Ovary (tissue), 9 donors: ENCODE measurements around the gene ANKMY1. TPM values are rescaled to one million over a fixed set of nuclear protein-coding genes. Genes with fewer than 3 reads are reported as not detected.
"Not testable (repeated sequence)": the region's sequence is repeated elsewhere in the genome, so short reads cannot be mapped to it uniquely, and the experiment has no call there.

Source experiments
- DNase-seq, 5 donors: peaks; one replicate each; pipeline ENCODE4 v3.0.0-alpha.2; 2019 to 2020
- H3K27ac ChIP-seq, 2 donors: fragments of 200-600 bp; one replicate each; pipeline versions ENCODE4 v1.5.1 to v1.8.0; 2019 to 2022
- H3K27me3 ChIP-seq: fragments of 200-600 bp; one replicate; pipeline ENCODE4 v1.8.0; 2022
- H3K36me3 ChIP-seq: fragments of 200-600 bp; sonication (generic); one replicate; pipeline ENCODE4 v1.5.1; 2019
- H3K4me1 ChIP-seq: one replicate; pipeline ENCODE4 v1.8.1; 2013; ENCODE audit warnings: mild to moderate bottlenecking, moderate library complexity; ENCODE audit not compliant: insufficient read depth
- H3K4me3 ChIP-seq: fragments of 200-600 bp; sonication (generic); one replicate; pipeline ENCODE4 v1.5.1; 2017
- H3K9me3 ChIP-seq, 2 donors: fragments of 200-600 bp in 1 of 2; sonication (generic) in 1 of 2; one replicate each; pipeline versions ENCODE4 v1.5.1 to v1.8.1; 2013 to 2019; ENCODE audit warnings: mild to moderate bottlenecking in 1 of 2, moderate library complexity in 1 of 2
- CTCF ChIP-seq, 3 donors: fragments of 450-650 bp in 2 of 3; fragments of 200-600 bp in 1 of 3; IDR thresholded peaks; one replicate each; pipeline versions ENCODE4 v1.5.1 to v1.8.0; 2016 to 2022; ENCODE audit warnings: antibody characterized with exemption in 3 of 3, mild to moderate bottlenecking in 1 of 3
- EP300 ChIP-seq: sonication (generic); formaldehyde crosslinking; IDR thresholded peaks from one replicate; pipeline ENCODE4 v1.6.1; 2017; ENCODE audit warnings: antibody characterized with exemption
- POLR2A ChIP-seq: fragments of 450-650 bp; IDR thresholded peaks from one replicate; pipeline ENCODE4 v1.6.1; 2017; ENCODE audit warnings: antibody characterized with exemption, mild to moderate bottlenecking, moderate library complexity
- WGBS, 3 donors: extraction: QIAGEN DNeasy Blood & Tissue Kit in 1 of 3; methylation state at CpG; one replicate each; pipeline versions ENCODE4 v1.1.5 to v1.1.7; 2013 to 2017; 5-methylcytosine and 5-hydroxymethylcytosine counted together
- intact Hi-C, 4 donors: fragments of 100-400 bp; cut with DNase I; formaldehyde crosslinking; loops; one replicate each; pipeline versions ENCODE4 v1.11.0 to v1.15.1; 2022 to 2023
- polyA plus RNA-seq, 2 donors: library from polyadenylated mRNA; stranded (reverse); fragments of 200-250 nt in 1 of 2; fragments of 350-450 nt in 1 of 2; fragmentation: Illumina TruSeq in 1 of 2; extraction: RNeasy Lipid Tissue Mini Kit (QIAGEN cat#74804) in 1 of 2; gene quantifications; one replicate each; pipeline ENCODE4 v1.2.3, GENCODE V29; 2013 to 2014
- total RNA-seq, 7 donors: library from RNA; depleted of rRNA in 2 of 7; stranded (reverse); fragments of >200 nt in 2 of 7; fragmentation: NEBNext Ultra II Directional in 3 of 7; extraction: Animal tissue kit (Norgen Biotek cat#: 25700) in 3 of 7; gene quantifications; one replicate each; pipeline versions ENCODE4 v1.1.0 to v1.2.4, GENCODE V29; 2016 to 2023
- donor health status: DM: no; HTN: no; CAD: no; lungs with moderate emphysema.
- donor health status: DM: no; HTN: no; CAD: no.
- donor health status: Bipolar disorder and iron deficiency.
- donor health status: DM: yes; HTN: yes; CAD: no.
- donor health status: DM: no; HTN: no; CAD: no.
- donor health status: DM: yes; HTN: yes; CAD: no.

The ANKMY1 gene
- total and polyA plus RNA-seq, 9 donors, result 11.5 to 24.2 (median 19.0) TPM

GRCh38 chr2:240565333-240566202, 7.8 kb upstream of the ANKMY1 start:
- peak; percentile 27 to 69 (median 57) for DNase-seq
- intact Hi-C loops, result loop anchor here in 2 of 4 donors (10.0 kb wide), 2 partner anchors 331 to 1161 kb away; partner anchors contain the start of gene HDAC4 (in 1 of the 2)
- peaks cover 19% of the 10 kb centered on the region for H3K4me1 ChIP-seq
- WGBS, 3 donors, result 60 to 67% (median 63%) methylated on average over 26 of the region's 26 CpGs
- no peaks in the 10 kb centered on the region for H3K36me3 ChIP-seq
- peak overlapping the region; percentile 4 for H3K4me3 ChIP-seq
- TF ChIP-seq CTCF (IDR thresholded peaks at IDR 0.05) (no peak), EP300 (no peak), POLR2A (no peak)
- no peaks in the 10 kb centered on the region for H3K27me3 ChIP-seq
- H3K9me3 ChIP-seq, result no peaks in the 10 kb centered on the region
- no peak overlapping the region for H3K27ac ChIP-seq

- intact Hi-C loops, result loop anchor here in 2 of 4 donors (5.0 to 10.0 kb wide), 3 partner anchors 127 to 1160 kb away; partner anchors contain the start of genes GPC1 (in 1 of the 2) and HDAC4 (in 1 of the 2)
Observed at GRCh38 chr2:240564561-240565332, 7.0 kb upstream of the ANKMY1 start.

GRCh38 chr2:240563951-240564560, 6.3 kb upstream of the ANKMY1 start:
- peaks cover 16% of the 10 kb centered on the region for H3K4me1 ChIP-seq
- no peak overlapping the region for H3K27ac ChIP-seq

More at GRCh38 chr2:240564561-240565332, 7.0 kb upstream of the ANKMY1 start:
- H3K9me3 ChIP-seq, result no peaks in the 10 kb centered on the region
- H3K4me1 ChIP-seq, result peaks cover 19% of the 10 kb centered on the region
- no peaks in the 10 kb centered on the region for H3K27me3 ChIP-seq
- 84 to 91% (median 86%) methylated on average over 10 of the region's 10 CpGs for WGBS, 3 donors
- no peak for TF ChIP-seq POLR2A
- TF ChIP-seq EP300, result no peak
- no peak for TF ChIP-seq CTCF (IDR thresholded peaks at IDR 0.05)
- H3K36me3 ChIP-seq, result no peaks in the 10 kb centered on the region
- peak in 2 of 5 donors; percentile 22 to 25 for DNase-seq
- no peak overlapping the region for H3K27ac ChIP-seq
- H3K4me3 ChIP-seq, result no peak overlapping the region

GRCh38 chr2:240563231-240563630, 5.4 kb upstream of the ANKMY1 start:
- not testable (repeated sequence) for H3K4me3 ChIP-seq, H3K9me3 ChIP-seq, H3K27ac ChIP-seq, H3K27me3 ChIP-seq, H3K36me3 ChIP-seq
- WGBS, 3 donors, result 92 to 95% (median 95%) methylated on average over 17 of the region's 17 CpGs
- peak in 3 of 5 donors; percentile 27 to 40 (median 29) for DNase-seq
- intact Hi-C loops, result loop anchor here in 2 of 4 donors (5.0 to 10.0 kb wide), 3 partner anchors 126 to 1158 kb away; partner anchors contain the start of genes GPC1 (in 1 of the 2) and HDAC4 (in 1 of the 2)
- peaks cover 19% of the 10 kb centered on the region for H3K4me1 ChIP-seq

More at GRCh38 chr2:240563951-240564560, 6.3 kb upstream of the ANKMY1 start:
- no peaks in the 10 kb centered on the region for H3K36me3 ChIP-seq
- no peak for DNase-seq
- H3K4me3 ChIP-seq, result no peak overlapping the region
- no peaks in the 10 kb centered on the region for H3K9me3 ChIP-seq
- TF ChIP-seq CTCF (IDR thresholded peaks at IDR 0.05) (no peak), EP300 (no peak), POLR2A (no peak)
- H3K27me3 ChIP-seq, result no peaks in the 10 kb centered on the region
- intact Hi-C loops, result loop anchor here in 2 of 4 donors (5.0 to 10.0 kb wide), 3 partner anchors 127 to 1159 kb away; partner anchors contain the start of genes GPC1 (in 1 of the 2) and HDAC4 (in 1 of the 2)
- WGBS, 3 donors, result 89 to 92% (median 91%) methylated on average over 12 of the region's 12 CpGs
